ENCODE data around the gene RBM42.

RBM42 gene

DNA sequence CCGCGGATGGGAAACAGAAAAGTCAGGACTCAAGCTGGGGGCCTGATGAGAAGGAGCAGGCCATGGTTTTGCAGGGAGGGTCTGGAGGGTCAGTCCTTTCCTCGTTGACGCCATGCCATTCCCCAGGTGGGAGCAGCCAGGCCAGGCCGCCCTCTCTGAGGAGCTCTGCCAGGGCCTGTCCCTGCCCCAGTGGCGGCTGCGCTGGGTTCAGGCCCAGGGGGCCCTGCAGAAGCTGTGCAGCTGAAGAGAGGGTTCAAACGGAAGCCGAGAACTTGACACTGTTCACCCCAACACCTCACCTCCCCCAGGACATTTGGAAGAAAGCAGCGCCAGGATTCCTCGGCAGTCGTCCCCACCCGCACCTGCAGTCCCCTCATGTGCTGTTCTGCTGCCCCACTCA lies 6.1 kb upstream of the RBM42 start:
- Histone ChIP-seq H3K4me3 (replicated peaks; ENCODE audit: low read depth, low read length) (no peak overlapping the region), H3K36me3 (ENCODE audit: control insufficient read depth, insufficient read depth, low read length) (peaks cover 20% of the 10 kb centered on the region), H3K27me3 (replicated peaks; ENCODE audit: control insufficient read depth, insufficient read depth, low read length) (no peaks in the 10 kb centered on the region)
- TF ChIP-seq, protein P1, sequence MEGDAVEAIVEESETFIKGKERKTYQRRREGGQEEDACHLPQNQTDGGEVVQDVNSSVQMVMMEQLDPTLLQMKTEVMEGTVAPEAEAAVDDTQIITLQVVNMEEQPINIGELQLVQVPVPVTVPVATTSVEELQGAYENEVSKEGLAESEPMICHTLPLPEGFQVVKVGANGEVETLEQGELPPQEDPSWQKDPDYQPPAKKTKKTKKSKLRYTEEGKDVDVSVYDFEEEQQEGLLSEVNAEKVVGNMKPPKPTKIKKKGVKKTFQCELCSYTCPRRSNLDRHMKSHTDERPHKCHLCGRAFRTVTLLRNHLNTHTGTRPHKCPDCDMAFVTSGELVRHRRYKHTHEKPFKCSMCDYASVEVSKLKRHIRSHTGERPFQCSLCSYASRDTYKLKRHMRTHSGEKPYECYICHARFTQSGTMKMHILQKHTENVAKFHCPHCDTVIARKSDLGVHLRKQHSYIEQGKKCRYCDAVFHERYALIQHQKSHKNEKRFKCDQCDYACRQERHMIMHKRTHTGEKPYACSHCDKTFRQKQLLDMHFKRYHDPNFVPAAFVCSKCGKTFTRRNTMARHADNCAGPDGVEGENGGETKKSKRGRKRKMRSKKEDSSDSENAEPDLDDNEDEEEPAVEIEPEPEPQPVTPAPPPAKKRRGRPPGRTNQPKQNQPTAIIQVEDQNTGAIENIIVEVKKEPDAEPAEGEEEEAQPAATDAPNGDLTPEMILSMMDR (IDR thresholded peaks at IDR 0.05; ENCODE audit: insufficient read depth, low read length, poor library complexity, severe bottlenecking): no peak
- no peak for DNase-seq (ENCODE audit: extremely low read depth, insufficient read length)

DNA sequence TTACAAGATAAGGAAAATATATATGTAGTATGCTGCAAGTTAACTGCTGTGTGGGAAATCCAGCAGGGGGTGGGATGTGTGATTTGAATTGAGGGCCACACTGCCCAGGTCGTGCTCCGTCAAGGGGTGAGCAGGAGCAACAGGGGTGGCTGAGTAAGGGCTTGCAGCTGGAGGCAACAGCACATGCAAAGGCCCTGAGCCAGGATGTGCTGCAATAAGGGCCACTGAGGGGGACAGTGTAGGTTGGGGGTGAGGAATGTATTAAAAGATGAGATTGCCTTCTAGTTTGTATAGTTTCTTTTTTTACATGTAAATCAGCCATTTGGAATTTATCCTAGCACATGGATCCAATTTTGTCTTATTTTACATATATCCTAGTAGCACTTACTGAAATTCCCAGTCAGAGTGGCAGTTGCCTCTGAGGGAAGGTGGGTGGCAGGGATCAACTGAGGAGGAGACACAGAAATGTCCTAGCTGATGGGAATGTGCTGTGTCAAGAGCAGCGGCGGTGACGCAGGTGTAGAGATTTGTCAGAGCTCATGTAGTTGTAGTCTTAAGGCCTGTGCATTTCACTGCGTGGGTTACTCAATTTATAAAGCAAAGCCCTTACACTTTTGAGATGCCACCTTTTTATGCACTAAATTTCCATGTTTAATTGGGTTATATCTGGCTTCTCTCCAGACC lies 5.4 kb upstream of the RBM42 start:
- no peak for DNase-seq (ENCODE audit: extremely low read depth, insufficient read length)
- TF ChIP-seq, protein P1 (IDR thresholded peaks at IDR 0.05; ENCODE audit: insufficient read depth, low read length, poor library complexity, severe bottlenecking): no peak

DNA sequence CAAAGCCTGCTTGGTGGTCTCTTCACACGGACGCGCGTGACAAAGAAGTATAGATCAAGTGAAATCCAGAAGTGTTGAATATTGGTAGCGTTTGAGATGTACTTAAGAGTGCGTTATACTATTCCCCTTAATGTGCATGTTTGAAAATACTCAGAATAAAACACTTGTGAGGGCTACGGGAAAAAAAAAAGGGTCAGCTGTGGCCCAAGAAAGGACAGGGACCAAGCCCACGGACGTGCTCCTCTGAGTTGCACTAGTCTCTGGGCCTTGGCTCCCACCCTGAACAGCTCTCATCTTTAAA lies 622 bp upstream of the RBM42 start:
- H3K36me3 ChIP-seq (ENCODE audit: control insufficient read depth, insufficient read depth, low read length): peaks cover 22% of the 10 kb centered on the region
- TF ChIP-seq, protein P1 (IDR thresholded peaks at IDR 0.05; ENCODE audit: insufficient read depth, low read length, poor library complexity, severe bottlenecking): no peak
- peak overlapping the region; percentile 85 for H3K4me3 ChIP-seq (replicated peaks; ENCODE audit: low read depth, low read length)
- no peak for DNase-seq (ENCODE audit: extremely low read depth, insufficient read length)
- no peaks in the 10 kb centered on the region for H3K27me3 ChIP-seq (replicated peaks; ENCODE audit: control insufficient read depth, insufficient read depth, low read length)

More for the DNA sequence above, 5.4 kb upstream of the RBM42 start:
- Histone ChIP-seq H3K36me3 (ENCODE audit: control insufficient read depth, insufficient read depth, low read length) (peaks cover 19% of the 10 kb centered on the region), H3K4me3 (replicated peaks; ENCODE audit: low read depth, low read length) (no peak overlapping the region), H3K27me3 (replicated peaks; ENCODE audit: control insufficient read depth, insufficient read depth, low read length) (no peaks in the 10 kb centered on the region)

DNA sequence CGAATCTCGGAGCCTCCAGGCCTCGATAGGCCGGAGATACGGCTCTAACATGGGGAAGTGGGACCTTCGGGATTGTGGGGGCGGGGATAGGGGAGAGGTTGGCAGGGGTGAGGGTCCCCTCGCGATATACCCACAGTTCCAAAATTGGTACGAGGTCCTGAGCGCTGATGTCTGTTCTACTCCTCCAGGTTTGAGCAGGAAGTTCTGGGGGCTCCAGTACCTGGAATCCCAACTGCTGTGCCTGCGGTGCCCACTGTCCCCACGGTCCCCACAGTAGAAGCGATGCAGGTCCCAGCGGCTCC lies 447 bp downstream of the RBM42 start:
- H3K4me3 ChIP-seq (replicated peaks; ENCODE audit: low read depth, low read length): peak overlapping the region; percentile 98
- TF ChIP-seq, protein P1 (IDR thresholded peaks at IDR 0.05; ENCODE audit: insufficient read depth, low read length, poor library complexity, severe bottlenecking): no peak
- no peak for DNase-seq (ENCODE audit: extremely low read depth, insufficient read length)
- peaks cover 26% of the 10 kb centered on the region for H3K36me3 ChIP-seq (ENCODE audit: control insufficient read depth, insufficient read depth, low read length)
- no peaks in the 10 kb centered on the region for H3K27me3 ChIP-seq (replicated peaks; ENCODE audit: control insufficient read depth, insufficient read depth, low read length)

DNA sequence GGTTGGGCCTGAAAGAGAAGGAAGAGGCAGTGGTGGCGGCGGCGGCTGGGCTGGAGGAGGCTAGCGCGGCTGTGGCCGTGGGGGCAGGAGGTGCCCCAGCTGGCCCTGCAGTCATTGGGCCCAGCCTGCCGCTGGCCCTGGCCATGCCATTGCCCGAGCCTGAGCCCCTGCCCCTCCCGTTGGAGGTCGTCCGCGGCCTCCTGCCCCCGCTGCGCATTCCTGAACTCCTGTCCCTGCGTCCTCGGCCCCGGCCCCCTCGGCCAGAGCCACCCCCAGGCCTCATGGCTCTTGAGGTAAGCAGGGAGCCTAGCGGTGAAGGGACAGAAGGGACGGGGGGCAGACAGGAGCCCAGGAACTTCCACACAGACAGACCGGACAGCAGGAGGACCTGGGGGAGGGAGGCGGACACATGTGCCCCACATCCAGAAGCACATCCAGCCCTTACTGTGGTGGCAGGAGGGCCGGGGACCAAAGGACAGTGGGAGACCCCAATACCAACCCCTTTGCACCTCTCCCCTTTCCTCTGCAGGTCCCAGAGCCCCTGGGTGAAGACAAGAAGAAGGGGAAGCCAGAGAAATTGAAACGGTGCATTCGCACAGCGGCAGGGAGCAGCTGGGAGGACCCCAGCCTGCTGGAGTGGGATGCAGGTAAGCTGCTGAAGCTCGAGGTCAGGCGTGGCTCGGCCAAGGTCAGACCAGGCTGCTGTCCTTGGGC lies 5.0 kb downstream of the RBM42 start:
- Histone ChIP-seq H3K4me3 (replicated peaks; ENCODE audit: low read depth, low read length) (no peak overlapping the region), H3K36me3 (ENCODE audit: control insufficient read depth, insufficient read depth, low read length) (peaks cover 48% of the 10 kb centered on the region), H3K27me3 (replicated peaks; ENCODE audit: control insufficient read depth, insufficient read depth, low read length) (no peaks in the 10 kb centered on the region)
- TF ChIP-seq, protein P1 (IDR thresholded peaks at IDR 0.05; ENCODE audit: insufficient read depth, low read length, poor library complexity, severe bottlenecking): no peak
- no peak for DNase-seq (ENCODE audit: extremely low read depth, insufficient read length)

Measured in GM06990 (cell line).